Stimulated activated CD8-positive, alpha-beta memory T cell treated with anti-CD3 and anti-CD28 coated beads, Interleukin-2, amount 100 ng/mL, for 48 hours (primary cell): ENCODE data around the gene ARHGEF12.

Source experiments
- DNase-seq, 2 donors: peaks; one replicate each; pipeline ENCODE4 v3.0.0-alpha.2; 2020; ENCODE audit warnings: low read depth in 2 of 2

ARHGEF12 gene

DNA sequence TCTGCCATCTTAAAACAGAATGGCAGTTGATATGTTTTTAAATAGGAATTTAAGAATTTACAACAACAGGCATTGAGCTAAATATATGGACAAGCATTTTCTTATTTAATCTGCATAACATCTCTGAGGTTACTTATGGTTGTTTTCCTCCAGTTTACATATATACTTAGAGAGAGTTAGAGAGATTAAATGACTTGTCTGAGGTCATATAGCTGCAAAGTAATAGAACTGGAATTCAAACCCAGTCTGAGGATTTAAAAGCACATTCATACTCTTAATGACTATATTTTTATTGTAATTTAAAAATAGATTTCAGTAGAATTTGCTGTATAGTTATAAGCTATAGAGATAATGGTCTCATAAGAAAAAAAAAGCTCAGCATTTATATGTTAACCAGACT is 93.9 kb downstream of the ARHGEF12 start:
- no peak for DNase-seq

DNA sequence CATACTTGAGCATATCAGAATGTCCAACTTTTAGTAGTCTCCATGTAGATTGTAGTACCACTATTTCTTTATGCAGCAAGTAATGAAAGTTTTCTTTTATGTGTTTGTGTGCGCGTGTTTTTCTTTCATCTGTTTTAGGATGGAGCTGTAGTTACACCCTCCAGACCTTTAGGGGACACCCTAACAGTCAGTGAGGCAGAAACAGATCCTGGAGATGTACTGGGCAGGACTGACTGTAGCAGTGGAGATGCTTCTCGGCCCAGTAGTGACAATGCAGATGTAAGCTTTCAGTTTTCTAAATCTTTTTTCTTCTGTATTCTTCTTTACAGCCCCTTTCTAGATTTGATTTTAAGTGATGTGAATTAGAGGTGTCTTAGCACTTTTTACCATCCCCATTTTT is 95.4 kb downstream of the ARHGEF12 start:
- no peak for DNase-seq

DNA sequence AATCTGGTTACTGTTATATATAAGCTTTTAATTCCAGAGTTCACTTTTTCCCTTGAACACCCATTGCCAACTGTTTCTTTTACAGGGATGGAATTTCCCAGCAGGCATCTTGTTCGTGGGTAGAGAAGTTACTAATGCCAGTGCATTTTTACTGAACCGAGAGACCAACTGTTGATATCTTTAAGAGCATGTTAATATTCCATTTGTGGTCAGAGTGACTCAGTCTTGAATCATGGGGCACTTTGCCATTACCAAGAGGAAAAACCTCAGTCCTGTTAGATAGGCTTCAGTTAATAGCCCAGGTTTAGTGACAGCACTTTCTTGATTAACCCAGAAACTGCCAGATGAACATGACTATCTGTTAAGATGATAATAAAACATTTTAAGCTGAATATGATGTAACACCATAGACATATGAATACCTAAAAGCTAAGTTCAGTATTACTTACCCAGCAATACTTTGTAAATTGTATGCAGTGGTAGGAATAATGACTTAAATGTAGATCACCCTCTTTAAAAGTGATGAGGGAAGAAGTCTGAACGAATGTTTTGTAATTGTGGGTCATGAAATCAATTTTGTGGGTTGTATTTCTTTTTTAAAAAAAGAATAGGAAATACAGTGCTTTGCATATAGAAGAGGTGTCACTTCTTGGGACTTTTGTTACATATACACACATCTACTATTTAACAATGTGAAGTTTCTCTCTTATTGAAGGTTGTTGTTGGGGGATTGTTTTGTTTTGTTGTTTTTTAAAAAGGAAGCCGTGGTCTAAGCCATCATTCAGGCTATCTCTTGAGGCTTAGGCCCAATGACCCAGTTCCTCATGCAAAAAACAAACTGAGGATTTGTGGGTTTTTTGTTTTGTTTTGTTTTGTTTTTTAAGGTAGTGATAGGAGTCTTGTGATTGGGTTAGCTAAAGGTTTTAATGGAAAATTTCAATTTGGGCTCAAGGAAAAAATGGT is 96.1 kb downstream of the ARHGEF12 start:
- DNase-seq = no peak

DNA sequence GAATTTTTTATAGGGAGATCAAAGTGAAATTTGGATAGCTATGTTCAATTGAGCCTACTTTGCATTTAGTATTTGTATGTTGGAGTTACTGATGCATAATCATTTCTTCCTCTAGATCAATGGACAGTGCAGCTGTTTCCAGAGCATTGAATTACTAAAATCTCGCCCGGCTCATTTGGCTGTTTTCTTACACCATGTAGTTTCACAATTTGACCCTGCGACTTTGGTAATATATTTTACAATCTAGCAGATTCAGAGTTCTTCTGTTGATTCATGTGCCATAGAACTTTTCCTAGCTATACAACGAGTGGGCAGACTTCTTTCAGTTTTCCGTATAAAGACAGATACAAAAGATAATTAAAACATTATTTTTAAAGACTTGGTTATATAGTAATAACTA is 105.4 kb downstream of the ARHGEF12 start:
- no peak for DNase-seq

DNA sequence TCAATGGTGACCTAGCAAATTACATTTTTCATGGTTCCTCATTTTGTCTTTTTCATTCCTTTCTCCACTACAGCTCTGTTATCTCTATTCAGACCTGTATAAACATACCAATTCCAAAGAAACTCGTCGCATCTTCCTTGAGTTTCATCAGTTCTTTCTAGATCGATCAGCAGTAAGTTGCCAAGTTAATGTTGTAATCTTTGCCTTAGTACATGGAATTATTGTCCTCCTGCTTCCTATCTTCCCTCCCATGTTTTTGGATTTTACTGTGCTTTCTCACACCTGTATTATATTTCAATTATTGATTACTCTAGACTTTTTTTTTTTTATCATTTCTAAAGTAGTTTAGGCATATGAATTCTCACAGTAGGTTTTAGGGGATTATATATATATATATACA is 105.8 kb downstream of the ARHGEF12 start:
- DNase-seq = no peak

DNA sequence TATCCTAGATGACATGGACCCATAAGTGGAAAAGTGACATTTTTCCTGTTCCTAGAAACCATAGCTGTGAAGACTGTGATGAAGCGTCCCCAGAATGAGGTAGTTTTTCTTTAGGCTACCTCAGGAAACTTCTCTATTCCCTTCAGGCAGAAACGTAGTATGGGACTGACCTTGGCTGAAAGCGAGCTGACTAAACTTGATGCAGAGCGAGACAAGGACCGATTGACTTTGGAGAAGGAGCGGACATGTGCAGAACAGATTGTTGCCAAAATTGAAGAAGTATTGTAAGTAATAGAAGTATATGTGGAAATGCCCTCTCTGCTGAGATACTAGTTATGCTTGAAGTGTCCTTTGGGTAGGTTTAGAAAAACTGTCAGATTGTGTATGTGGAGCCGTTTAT is 110.6 kb downstream of the ARHGEF12 start:
- no peak for DNase-seq

DNA sequence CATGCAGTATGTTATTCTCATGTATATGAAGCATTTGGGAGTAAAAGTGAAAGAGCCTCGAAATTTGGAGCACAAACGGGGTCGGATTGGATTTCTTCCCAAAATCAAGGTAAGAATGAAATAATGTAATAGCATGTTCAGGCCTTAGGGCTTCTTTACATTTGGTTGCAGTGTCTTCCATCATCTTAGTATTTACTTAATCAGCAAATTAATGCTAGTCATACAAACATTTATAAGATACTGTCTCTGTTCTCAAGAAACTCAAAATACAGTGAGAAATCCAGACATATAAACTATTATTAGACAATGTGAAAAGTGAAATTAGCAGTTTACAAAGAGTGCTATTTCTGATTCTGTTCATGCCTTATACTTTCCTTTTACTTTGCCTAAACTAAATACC is 112.0 kb downstream of the ARHGEF12 start:
- no peak for DNase-seq

DNA sequence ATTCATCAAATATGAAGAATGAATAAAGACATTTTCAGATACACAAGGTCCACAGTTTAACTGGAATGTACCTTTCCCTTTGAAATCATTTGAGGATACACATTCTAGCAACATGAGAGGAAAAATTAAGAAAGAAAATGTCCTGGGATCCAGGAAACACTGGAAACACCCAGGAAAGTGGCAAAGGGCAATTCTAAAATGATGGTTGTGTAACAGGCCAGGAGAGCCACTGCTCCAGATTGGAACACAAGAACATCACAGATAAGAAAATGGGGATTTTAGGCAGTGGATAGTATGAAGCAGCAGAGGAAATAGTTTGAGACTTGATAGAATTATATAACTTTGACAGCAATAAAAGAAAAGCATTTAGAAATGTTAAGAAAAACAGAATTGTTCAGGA is 119.3 kb downstream of the ARHGEF12 start:
- no peak for DNase-seq

DNA sequence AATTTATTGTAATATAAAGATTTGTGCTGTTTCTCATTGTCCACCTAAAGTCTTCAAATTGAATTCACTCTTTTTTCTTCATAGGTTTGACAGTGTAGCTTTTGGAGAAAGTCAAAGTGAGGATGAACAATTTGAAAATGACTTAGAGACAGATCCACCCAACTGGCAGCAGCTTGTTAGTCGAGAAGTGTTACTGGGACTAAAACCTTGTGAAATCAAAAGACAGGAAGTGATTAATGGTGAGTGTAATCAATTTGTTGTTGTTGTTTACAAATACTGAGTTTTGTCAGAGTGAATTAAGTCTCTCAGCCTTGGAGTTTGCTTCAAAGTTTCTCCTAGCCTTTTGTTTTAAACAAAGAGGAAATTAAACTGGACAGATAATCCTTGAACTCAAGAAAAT is 121.8 kb downstream of the ARHGEF12 start:
- DNase-seq = no peak

- no peak for DNase-seq
Observed at GRCh38 chr11:120462825-120463224, 126.6 kb downstream of the ARHGEF12 start.

- DNase-seq = no peak
Observed at GRCh38 chr11:120465921-120466534, 129.8 kb downstream of the ARHGEF12 start.

DNA sequence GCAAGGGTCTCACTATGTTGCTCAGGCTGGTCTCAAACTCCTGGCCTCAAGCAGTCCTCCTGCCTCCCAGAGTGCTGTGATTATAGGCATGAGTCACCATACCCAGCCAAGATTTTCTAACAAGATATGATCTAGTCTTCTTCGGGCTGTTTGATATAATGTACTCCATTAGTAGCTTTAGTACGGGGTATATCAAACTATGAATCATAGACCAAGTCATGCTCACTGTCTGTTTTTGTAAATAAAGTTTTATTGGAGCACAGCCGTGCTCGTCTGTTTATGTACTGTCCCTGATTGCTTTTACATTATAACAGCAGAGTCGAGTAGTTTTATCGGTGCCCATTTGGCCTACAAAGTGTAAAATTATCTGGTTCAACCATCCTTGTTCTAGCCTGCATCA is 131.4 kb downstream of the ARHGEF12 start:
- no peak for DNase-seq

DNA sequence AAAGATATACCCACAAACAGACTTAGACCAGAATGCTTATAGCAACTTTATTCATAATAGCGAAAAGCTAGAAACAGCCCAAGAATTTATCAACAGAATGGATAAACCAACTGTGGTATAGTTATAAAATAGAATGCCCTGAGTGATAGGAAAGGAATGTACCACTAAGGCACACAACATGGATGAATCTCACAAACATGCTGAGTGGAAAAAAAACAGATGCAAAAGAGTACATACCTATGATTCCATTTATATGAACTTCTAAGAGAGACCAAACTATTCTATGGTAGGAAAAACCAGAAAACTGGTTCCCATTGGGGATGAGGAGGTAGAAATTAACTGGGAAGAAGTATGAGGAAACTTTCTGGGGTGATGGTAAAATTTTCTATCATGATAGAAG is 134.9 kb downstream of the ARHGEF12 start:
- no peak for DNase-seq

- DNase-seq = no peak
Observed at GRCh38 chr11:120471994-120472393, 135.8 kb downstream of the ARHGEF12 start.

- DNase-seq = no peak
Observed at GRCh38 chr11:120473503-120473902, 137.3 kb downstream of the ARHGEF12 start.

- DNase-seq = no peak
Observed at GRCh38 chr11:120482149-120482548, 145.9 kb downstream of the ARHGEF12 start.

DNA sequence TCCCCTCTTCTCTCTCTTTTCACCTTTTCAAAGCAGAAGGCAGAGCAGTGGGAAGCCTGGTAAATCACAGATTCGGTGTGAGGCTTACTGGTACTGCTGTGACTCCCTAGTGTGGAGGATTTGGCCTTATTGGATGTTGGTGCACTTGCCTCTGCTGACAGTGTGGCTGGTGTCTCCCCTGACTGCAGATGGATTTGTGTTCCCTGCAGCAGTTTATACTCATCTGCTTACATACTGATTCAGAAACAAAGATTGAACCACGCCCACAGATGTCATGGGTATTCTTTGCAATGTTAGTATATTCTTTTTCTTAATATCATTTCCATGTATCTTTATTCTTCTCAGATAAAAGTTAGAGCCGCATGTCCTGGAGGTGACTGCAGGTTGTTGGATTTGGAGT is 148.5 kb downstream of the ARHGEF12 start:
- no peak for DNase-seq

DNA sequence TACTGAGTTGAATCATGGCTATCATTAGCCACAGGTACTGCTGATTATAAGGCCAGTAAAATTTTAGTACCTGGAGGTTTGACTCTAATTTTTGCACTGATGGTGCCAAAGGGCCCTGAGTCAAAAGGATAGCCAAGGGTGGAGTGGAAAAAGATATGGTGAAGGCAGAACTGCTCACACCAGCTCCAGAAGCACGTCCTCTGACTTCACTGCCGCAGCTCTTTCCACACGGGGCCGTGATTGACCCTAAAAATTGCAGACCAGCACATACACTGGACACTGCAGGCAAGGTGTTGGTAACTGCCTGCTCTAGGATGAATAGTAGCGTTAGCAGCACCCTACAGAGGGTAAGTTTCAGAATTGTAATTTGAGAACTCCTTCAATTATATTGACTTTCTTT is 149.9 kb downstream of the ARHGEF12 start:
- DNase-seq = no peak

DNA sequence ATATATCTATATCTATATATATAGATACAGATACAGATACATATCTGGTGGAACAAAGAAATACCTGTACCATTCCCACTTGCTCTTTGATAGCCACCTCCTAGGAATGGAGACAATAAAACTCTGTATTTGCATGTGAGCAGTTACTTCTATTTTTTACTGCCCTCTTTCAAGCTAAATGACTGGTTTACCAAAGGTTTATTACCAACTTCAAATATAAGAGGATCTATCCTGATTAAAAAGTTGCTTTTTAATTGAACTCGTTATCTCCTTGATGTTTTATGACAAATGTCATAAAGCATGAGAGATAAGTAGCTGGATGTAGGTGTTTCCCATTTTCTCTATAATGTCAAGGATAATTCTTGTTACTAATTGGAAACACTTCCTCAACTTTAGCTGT is 153.6 kb downstream of the ARHGEF12 start:
- DNase-seq = no peak

- no peak for DNase-seq
Observed at GRCh38 chr11:120492486-120492885, 156.3 kb downstream of the ARHGEF12 start.

DNA sequence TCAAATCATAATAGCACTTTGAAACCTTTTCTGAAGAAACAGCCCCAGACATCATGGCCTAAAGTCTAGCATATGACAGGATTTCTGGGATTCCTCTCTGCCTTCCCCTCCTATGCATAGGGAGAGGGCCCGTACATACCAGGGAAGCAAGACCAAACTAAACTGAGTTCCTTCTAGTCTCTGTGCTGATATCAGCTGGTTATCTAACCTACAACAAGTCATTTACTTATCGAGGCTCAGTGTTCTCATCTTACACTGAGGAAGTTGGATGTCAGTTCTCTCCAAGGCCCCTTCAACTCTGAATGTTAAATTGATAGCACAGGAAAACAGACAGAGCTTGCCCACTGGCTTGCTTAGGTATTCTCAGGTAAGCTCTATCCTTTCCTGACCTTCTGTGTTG is 158.4 kb downstream of the ARHGEF12 start:
- DNase-seq = no peak

DNA sequence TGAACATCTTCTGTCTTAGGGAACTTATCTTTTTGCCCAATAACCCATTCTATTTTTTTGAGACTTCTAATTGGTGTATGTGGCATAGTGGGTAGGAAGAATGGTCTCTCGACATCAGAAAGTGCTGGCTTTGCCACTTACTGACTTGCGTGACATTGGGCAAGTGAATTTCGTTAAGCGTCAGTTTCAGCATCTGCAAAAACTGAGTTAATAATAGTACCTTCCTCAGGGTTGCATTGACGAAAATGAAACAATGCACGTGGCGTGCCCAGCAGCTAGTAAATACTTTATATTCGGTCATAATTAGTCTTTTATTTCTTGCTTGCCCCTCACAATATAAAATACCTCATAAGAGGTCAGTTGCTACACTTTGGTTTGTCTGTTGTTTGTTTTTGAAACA is 162.9 kb downstream of the ARHGEF12 start:
- no peak for DNase-seq

- no peak for DNase-seq
Observed at GRCh38 chr11:120499859-120500258, 163.6 kb downstream of the ARHGEF12 start.
